Measurements from ENCODE around the gene IL12RB1. TPM values are rescaled to one million over a fixed set of nuclear protein-coding genes. Genes with fewer than 3 reads are reported as not detected.
"Not testable (repeated sequence)": the region's sequence is repeated elsewhere in the genome, so short reads cannot be mapped to it uniquely, and the experiment has no call there.

Gene IL12RB1
- total RNA-seq, 4 donors from 2014 or later, result 0.41 to 6.5 (median 0.61) TPM; not detected in 1

GRCh38 chr19:18110609-18111232 is 24.0 kb upstream of the IL12RB1 start:
- peaks cover 0 to 11% of the 10 kb centered on the region in 2 donors for H3K4me1 ChIP-seq
- DNase-seq, result no peak
- no peaks in the 10 kb centered on the region for H3K36me3 ChIP-seq
- H3K9me3 ChIP-seq, result no peaks in the 10 kb centered on the region
- intact Hi-C loops (cut with DNase I; ENCODE audit: low total_unique reads), result loop anchor here (10.0 kb wide), 1 partner anchor 134 kb away; no protein-coding TSS in a partner anchor
- peaks cover 0 to 12% of the 10 kb centered on the region in 2 donors for H3K27me3 ChIP-seq
- TF ChIP-seq CTCF (IDR thresholded peaks at IDR 0.05) (no peak), POLR2A (IDR thresholded peaks at IDR 0.05) (no peak)
- peak overlapping the region in 1 of 2 donors; percentile 41 for H3K4me3 ChIP-seq
- no peak overlapping the region for H3K27ac ChIP-seq

- Histone ChIP-seq H3K4me3 (peak overlapping the region; percentile 24 to 41), H3K9me3 (no peaks in the 10 kb centered on the region), H3K27me3 (peaks cover 0 to 12% of the 10 kb centered on the region in 2 donors), H3K4me1 (peaks cover 0 to 11% of the 10 kb centered on the region in 2 donors), H3K27ac (no peak overlapping the region), H3K36me3 (no peaks in the 10 kb centered on the region)
- TF ChIP-seq CTCF (IDR thresholded peaks at IDR 0.05), result no peak
- intact Hi-C loops (cut with DNase I; ENCODE audit: low total_unique reads), result loop anchor here (10.0 kb wide), 1 partner anchor 135 kb away; no protein-coding TSS in a partner anchor
- peak in 1 of 2 donors; percentile 31 for DNase-seq
Measured at GRCh38 chr19:18109733-18110608, 23.2 kb upstream of the IL12RB1 start.

- no peaks in the 10 kb centered on the region for H3K9me3 ChIP-seq
- H3K4me1 ChIP-seq, result peaks cover 0 to 11% of the 10 kb centered on the region in 2 donors
- peak overlapping the region in 1 of 2 donors; percentile 24 for H3K4me3 ChIP-seq
- TF ChIP-seq POLR2A (IDR thresholded peaks at IDR 0.05) (no peak), CTCF (IDR thresholded peaks at IDR 0.05) (no peak)
- intact Hi-C loops (cut with DNase I; ENCODE audit: low total_unique reads), result no loop called here
- no peak overlapping the region for H3K27ac ChIP-seq
- peaks cover 0 to 12% of the 10 kb centered on the region in 2 donors for H3K27me3 ChIP-seq
- no peak for DNase-seq
- H3K36me3 ChIP-seq, result no peaks in the 10 kb centered on the region
Measured at GRCh38 chr19:18109341-18109732, 22.6 kb upstream of the IL12RB1 start.

- TF ChIP-seq POLR2A (IDR thresholded peaks at IDR 0.05) (no peak), CTCF (IDR thresholded peaks at IDR 0.05) (no peak)
- Histone ChIP-seq H3K4me1 (peaks cover 0 to 11% of the 10 kb centered on the region in 2 donors), H3K27ac (no peak overlapping the region), H3K36me3 (no peaks in the 10 kb centered on the region), H3K4me3 (no peak overlapping the region), H3K27me3 (peaks cover 0 to 12% of the 10 kb centered on the region in 2 donors), H3K9me3 (no peaks in the 10 kb centered on the region)
- DNase-seq, result no peak
- intact Hi-C loops (cut with DNase I; ENCODE audit: low total_unique reads), result no loop called here
Measured at GRCh38 chr19:18108897-18109296, 22.2 kb upstream of the IL12RB1 start.

GRCh38 chr19:18107235-18107634 is 20.5 kb upstream of the IL12RB1 start:
- Histone ChIP-seq H3K36me3 (no peaks in the 10 kb centered on the region), H3K27me3 (peaks cover 0 to 12% of the 10 kb centered on the region in 2 donors)
- intact Hi-C loops (cut with DNase I; ENCODE audit: low total_unique reads), result no loop called here

GRCh38 chr19:18105259-18105658 is 18.5 kb upstream of the IL12RB1 start:
- H3K27ac ChIP-seq; H3K9me3 ChIP-seq; H3K27me3 ChIP-seq; H3K4me1 ChIP-seq; DNase-seq; intact Hi-C loops (cut with DNase I; ENCODE audit: low total_unique reads); H3K36me3 ChIP-seq; H3K4me3 ChIP-seq: not testable (repeated sequence)

More at GRCh38 chr19:18107235-18107634, 20.5 kb upstream of the IL12RB1 start:
- DNase-seq, result no peak
- no peak overlapping the region for H3K4me3 ChIP-seq
- TF ChIP-seq POLR2A (IDR thresholded peaks at IDR 0.05), result no peak
- TF ChIP-seq CTCF (IDR thresholded peaks at IDR 0.05), result no peak
- no peak overlapping the region for H3K27ac ChIP-seq
- H3K9me3 ChIP-seq, result no peaks in the 10 kb centered on the region
- peaks cover 0 to 11% of the 10 kb centered on the region in 2 donors for H3K4me1 ChIP-seq

All from uterus (tissue), 4 donors.